NCI-H2107 treated with DMSO at 0.1 percent for 48 hours (cell line): ENCODE data around the gene MEF2B.
"Not testable (repeated sequence)": the region's sequence is repeated elsewhere in the genome, so short reads cannot be mapped to it uniquely, and the experiment has no call there.

Source experiments
- DNase-seq: peaks from one replicate; lab custom pipeline; 2025; ENCODE audit not compliant: unreplicated experiment; lab: John Stamatoyannopoulos, UW

The MEF2B gene

DNA sequence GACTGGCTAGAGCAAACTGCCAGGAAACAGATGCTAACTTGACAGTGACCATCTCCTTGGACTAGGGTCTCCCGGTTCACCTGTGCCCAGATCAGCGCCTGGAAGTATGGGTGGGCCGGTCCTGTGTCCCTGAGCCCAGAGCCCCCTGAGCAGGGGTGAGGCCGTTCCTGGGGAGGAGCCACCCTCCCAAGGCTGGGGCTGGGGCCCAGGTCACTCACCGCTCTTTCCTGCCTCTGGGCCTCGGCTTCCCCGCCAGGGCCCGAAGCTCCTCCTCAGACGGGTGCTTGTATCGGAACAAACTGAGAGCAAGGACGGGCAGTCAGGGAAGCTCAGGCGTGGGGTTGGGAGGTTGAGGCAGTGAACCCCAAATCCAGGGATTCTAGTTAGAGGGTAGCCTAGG, 37.2 kb downstream of the MEF2B start:
- DNase-seq, result no peak

DNA sequence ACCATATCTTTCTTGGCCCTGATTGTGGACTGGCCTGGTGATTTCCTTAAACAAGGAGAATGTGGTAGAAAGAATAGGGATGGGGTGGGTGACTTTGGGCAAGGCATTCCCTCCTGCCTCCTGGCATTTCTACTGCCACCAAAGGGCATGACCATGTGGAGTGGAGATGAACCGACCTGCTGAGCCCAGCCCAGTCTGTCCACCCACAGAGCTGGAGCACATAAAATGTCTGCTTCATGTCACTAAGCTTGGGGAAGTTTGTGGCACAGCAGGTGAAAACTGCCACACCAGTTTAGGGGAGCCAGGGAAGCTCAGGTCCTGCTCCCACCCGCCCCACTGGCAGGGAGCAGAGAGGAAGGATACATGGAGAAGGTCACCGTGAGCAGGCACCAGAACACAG, 38.1 kb downstream of the MEF2B start:
- no peak for DNase-seq

DNA sequence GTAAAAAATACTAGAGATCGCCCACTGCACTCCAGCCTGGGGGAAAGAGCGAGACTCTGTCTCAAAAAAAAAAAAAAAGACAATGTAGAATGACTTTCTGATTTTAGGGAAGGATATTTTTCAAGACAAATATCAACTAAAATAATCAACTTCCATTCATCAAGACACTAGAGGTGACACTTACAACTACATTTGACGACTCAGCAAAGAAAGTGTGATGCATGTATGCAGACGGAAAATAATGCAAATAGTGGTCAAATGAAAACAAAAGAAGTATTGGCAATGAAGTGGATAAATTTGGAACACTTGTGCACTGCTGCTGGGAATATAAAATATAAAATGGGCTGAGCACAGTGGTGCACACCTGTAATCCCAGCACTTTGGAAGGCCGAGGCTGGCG, 44.0 kb downstream of the MEF2B start:
- DNase-seq, result no peak

DNA sequence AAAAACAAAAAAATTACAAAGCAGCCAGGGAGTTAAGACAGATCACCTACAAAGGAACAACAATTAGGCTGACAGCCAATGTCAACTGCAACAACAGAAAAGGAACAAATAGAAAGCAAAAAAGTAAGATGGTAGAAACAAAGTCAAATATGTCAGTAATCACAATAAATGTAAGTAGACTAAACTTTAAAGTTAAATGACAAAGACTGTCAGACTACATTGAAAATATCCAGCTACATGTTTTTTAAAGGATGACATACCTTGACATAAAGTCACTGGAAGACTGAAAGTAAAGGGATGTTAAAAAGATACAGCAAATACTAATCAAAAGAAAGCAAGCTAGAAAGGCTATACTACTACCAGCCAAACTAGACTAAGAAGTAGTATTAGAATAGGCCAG, 46.7 kb downstream of the MEF2B start:
- no peak for DNase-seq

DNA sequence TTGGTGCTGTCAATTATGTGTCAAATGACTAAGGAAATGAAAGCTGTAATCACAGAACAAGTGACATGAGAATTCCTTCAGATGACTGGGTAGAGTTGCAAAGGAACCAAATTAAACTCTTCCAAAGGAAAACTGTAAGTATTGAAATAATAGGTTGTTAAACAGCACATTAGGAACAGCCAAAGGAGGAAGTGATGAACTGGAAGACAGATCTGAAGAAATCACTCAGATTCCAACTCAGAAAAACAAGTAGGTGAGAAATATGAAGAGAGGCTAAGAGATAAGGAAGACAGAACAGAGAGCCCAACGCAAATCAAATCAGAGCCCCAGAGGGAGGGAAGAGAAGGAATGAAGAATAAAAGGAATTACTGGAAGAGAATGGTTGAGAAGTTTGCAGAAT, 47.2 kb downstream of the MEF2B start:
- DNase-seq, result no peak

DNA sequence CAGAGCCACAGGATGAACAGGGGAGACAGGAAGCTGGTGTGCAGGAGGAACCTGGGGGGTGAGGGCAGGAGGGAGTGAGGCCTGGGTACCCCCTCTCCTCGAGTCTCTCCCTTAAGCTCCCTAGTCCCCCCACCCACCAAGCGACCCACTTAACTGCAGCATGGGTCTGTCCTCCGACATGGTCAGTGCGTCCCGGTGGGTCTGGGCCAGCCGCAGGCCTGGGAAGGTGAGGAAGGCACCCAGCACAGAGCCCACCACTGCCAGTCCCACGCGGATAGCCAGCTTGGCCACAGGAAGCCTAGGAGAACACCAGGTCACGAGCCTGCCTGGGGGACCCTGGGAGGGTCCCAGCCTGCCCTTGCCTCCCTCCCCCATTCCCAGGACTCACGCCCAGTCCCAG, 48.7 kb downstream of the MEF2B start:
- no peak for DNase-seq

DNA sequence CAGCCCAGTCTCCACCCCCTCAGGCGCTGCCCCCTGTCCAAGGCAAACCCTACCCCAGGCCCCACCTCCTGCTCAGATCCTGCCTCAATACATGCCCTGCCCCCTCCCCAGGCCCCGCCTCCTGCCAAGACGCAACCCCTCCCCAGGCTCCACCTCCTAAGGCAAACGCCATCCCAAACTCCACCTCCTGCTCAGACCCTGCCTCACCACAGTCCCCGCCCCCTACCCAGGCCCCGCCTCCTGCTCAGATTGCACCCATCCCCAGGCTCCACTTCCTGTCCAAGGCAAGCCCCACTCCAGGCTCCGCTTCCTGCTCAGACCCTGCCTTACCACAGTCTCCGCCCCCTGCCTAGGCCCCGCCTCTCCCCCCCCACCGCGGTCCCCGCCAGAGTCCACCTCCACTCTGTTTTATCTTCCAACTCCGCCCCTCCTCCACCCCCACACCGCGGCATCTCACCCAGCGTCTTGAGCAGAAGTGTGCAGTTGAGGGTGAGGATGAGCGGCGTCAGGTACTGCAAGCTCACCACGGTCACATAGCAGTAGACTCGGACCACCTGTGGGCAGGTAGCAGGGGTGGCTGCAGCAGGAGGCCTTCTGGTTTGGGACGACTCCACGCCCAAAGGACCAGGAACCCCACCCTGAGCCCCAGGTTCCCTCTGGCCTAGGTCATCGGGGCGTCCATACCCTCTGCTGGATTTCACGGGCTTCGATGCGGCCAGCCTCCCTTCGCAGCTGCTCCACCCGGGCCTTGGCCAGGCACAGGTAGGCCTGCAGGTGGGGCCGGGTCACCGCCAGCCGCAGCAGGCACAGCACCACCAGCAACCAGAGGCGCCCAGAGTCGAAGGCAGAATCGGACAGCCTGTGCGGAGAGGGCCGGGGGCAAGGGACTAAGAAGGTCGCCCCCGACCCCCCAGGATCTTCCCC, 49.5 kb downstream of the MEF2B start:
- no peak for DNase-seq

DNA sequence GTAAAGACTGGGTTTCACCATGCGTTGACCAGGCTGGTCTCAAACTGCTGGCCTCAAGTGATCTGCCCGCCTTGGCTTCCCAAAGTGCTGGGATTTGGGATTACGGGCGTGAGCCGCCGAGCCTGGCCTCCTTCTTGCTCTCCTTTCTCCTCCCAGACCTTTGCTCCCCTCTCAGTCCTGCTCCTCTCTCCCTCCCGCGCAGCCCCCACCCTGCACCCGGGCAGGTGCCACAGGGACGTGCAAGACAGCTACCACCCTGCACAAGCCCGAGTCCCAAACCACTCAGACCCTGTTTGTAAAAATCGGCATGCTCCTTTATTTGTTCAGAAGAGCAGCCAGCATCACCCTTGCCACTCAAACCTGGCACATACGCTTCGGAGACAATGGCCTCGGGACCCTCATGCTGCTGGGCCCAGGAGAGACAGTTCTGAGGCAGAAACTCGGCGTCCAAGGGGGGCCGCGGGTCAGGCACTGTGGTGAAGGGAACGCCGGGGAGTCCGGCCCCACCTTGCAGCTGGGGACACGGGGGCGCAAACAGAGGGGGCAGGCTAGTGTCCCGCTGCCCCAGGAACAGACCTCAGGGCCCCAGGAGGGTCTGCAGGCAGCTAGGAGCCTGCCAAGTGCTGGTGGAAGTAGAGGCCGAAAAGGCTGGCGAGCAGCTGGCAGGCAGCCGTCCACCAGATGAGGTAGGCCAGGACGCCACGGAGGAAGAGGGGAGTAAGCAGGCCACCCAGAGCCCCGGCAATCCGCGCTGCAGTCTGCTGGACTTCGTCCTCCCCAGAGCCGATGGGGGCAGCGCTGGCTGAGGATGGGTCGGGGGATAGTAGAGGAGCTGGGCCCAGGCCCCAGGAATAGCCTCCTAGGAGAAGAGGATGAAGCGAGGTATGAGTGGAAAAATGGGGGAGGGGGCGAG, 50.5 kb downstream of the MEF2B start:
- no peak for DNase-seq

DNA sequence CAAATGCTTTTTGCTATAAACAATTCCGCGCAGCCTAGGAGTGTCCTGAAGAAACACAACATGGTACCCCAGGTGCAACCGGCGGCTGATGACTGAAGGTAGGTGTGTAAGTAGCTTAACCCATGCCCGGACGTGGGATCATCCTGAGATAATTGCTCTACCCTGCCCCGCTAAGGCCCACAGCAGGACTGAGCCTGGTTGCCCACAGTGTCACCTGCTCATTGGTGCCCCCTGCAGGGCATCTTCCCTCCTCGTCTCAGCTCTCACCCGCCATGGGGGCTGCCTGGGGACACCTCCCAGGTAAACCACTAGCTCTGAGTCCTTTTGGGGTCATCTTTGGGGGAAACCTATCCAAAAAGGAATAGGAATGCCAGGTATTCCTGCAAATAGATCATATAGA, 54.1 kb downstream of the MEF2B start:
- no peak for DNase-seq

DNA sequence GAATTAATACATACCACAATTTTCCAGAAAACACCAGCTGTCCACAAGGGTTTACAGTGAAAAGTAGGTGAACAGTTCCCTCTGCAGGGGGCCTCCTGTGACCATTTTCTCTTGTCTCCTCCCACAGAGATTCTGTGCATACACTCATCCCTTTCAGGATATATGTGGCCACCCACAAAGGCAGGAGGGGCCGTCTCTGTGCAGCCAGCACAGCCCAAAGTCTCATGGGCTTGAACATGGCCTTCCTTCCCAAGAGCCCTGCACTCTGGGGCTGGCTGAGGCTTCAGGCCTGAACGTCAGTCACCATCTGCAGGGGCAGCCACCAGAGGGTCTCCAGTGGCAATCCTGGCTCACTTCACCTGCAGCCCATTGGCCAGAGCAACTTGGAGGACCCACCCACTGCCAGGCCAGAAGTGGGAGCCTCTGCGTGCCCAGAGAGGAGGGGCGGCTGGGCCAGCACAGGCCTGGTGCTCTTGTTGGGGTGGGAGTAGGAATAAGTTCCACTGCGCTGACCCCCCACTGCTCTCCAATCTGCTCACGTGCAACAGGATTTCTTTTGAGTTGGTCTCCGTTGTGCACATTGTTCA, 56.9 kb downstream of the MEF2B start:
- DNase-seq, result peak; percentile 17

DNA sequence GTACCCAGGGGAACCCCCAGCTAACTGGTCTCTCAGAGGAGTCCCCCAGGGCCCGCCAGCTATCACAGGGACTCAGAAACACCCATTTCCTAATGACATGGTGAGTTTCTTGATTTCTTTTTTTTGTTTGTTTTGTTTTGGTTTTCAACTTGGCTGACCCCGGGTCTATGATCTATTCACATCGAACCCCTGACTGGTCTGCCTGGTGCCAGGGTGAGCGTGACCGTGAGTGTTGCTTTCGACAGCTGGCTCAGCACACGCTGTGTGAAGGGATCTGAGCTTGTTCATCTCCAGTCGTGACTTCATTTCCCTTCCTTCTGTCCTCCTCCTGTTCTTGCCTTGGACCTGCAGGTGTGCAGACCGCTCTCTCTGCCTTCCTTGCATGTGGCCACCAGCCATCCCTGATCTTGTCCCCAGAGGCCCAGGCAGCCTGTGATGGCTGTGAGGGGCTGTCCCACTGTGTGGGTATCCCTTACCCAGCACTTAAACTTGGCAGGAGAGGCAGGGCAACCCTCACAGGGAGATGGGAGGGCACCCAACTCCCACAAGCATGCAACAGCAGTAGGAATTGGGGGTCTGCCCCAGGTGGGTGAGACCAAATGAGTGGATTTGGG, 58.0 kb downstream of the MEF2B start:
- DNase-seq, result no peak

DNA sequence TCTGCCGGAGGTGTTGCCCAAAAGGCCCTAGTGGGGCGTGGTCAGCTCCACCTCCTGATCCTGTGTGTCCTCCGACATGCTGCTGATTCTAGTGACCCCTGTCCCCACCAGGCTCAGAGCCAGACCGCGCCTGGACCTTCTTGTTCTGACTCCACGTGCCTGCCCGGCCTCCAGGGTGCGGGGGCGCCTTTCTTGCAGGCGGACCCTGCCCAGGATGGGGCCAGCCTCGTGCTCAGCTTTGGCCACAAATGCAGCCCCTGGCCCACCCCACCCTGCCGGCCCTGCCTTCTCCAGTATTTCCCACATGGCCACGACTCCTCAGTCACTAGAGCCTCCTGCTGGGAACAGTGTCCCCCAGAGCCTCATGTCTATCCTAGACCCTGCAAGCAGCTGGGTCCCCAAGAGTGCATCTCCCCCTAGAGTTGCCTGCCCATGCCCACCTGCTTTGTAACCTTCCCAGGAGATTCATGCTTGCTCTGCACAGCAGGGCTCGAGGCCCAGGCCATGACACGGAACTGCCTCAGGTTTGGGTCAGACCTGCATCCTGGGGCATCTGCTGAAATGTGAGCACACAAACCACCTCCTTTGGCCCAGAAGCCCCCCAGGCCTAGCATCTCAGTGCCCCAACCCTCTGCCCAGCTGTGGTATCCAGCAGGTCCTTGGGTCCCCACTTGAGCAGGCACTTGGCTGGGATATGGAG, 58.8 kb downstream of the MEF2B start:
- no peak for DNase-seq

DNA sequence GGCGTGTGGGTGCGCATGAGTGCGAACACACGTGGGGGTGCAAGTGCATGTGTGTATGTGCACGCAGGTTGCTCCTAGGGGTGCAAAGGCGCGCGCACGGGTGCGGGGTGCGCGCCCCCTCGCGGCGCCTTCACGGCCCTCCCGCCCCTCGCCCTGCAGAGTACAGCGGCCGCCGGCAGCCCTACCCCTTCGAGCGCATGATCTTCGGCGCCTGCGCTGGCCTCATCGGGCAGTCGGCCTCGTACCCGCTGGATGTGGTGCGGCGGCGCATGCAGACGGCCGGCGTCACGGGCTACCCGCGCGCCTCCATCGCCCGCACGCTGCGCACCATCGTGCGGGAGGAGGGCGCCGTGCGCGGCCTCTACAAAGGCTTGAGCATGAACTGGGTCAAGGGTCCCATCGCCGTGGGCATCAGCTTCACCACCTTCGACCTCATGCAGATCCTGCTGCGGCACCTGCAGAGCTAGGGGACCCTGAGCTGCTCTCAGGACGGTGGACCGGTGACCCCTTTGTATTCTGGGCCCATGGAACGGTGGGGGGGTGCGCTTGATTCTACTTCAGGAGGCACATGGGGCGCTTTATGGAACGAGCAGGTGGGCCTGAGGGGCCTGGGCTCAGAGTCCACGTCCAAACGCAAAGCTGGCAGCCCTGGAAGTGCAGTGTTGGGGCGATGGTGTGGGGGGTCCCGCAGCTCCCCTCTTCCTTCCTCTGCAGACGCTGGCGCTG, 59.5 kb downstream of the MEF2B start:
- DNase-seq, result no peak

DNA sequence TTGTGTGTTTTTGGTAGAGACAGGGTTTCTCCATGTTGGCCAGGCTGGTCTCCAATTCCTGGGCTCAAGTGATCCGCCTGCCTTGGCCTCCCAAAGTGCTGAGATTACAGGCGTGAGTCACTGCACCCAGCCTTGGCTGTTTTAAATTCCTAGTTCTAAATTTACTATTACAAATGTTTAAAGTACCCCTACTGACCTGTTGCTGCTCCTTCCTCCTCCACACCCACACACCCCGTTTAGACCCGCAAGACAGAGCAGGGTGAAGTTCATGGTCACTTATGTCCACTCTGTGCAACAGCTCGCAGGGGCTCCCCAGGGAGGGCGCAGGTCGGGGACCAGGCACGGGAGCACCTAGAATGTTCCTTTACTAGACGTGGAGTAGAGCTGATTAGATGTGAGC, 60.5 kb downstream of the MEF2B start:
- no peak for DNase-seq

DNA sequence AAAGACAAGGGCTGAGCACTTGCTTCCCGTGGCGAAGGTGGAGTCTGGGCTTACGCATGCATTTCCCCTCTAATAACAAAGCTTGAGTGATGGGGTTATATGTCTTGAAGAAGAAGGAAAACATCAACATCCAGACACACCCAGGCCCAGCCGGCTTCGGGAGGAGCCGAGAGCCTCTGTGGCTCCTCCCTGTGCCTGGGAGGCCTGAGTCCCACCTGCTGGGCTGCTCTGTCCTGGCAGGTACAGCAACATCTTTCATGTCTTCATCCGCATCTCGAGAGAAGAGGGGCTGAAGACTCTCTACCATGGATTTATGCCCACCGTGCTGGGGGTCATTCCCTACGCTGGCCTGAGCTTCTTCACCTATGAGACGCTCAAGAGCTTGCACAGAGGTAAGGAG, 62.4 kb downstream of the MEF2B start:
- DNase-seq, result no peak

DNA sequence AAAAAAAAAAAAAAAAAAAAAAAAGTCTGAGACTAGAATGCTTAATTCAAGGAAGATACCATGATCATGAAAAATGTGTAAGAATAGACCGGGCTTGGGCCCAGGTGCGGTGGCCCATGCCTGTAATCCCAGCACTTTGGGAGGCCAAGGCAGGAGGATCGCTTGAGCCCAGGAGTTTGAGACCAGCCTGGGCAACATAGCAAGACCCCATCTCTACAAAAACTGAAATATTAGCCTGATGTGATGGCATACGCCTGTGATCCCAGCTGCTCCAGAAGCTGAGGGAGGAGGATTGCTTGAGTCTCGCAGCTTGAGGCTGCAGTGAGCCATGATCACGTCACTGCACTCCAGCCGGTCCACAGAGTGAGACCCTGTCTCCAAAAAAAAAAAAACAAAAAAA, 63.1 kb downstream of the MEF2B start:
- DNase-seq, result not testable (repeated sequence)

DNA sequence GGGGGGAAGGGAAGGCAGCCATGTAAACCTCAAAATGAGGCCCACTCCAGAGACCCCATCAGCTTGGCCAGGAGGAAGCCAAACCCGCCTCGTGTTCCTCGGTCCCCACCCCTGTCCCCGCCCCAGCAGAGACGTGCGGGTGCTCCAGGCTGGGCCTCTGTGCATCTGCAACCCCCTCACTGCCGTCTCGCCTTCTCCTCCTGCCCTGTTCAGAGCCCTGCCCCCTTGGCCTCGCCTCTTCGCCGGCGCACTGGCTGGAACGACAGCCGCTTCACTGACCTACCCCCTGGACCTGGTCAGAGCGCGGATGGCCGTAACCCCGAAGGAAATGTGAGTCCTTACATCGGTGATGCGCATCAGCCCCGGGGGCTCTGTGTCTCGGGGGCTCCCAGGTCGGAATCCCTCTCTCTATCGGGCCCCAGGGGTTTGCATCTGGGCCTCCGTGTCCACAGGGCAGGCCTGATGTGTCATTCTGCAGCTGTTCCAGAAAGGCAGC, 64.0 kb downstream of the MEF2B start:
- no peak for DNase-seq

DNA sequence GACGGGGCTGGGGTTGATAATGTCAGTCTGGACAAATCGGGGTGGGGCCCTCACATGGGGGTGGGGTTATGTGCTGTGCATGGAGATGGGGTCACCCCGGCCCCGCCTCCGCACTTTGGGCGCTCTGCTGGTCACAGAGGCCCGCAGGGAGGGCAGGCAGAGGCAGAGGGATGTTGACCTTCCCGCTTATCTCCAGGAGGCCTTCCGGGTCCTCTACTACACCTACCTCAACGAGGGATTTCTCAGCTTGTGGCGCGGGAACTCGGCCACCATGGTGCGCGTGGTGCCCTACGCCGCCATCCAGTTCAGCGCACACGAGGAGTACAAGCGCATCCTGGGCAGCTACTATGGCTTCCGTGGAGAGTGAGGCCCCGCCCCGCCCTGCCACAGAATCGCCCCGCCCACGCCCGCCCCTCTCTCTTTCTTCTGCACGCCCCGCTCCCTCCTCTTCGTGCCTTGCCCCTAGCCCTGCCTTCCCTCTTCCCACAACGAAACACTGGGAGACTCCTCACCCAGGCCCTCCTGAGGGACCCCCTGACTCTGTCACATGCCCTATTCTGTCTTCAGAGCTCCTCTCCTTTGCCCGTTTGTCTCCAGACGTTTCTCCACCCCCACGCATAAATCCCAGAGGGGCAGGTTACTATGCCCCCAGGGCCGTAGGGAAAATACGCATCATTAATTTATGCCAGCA, 64.6 kb downstream of the MEF2B start:
- no peak for DNase-seq

DNA sequence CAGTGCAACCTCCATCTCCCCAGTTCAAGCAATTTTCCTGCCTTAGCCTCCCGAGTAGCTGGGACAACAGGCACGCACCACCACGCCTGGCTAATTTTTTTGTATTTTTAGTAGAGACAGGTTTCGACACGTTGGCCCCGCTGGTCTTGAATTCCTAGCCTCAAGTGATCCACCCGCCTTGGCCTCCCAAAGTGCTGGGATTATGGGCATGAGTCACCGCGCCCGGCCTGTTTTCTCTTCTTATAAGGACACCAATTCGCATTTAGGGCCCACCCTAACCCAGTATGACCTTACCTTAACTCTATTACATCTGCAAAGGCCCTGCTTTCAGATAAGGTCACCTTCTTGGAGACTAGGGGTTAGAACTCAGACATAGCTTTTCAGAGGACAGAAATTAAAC, 66.9 kb downstream of the MEF2B start:
- no peak for DNase-seq
